Measurements from ENCODE around the gene STMN3.
"Not testable (repeated sequence)": the region's sequence is repeated elsewhere in the genome, so short reads cannot be mapped to it uniquely, and the experiment has no call there.

GRCh38 chr20:63660174-63660573 is 7.0 kb upstream of the STMN3 start:
- TF ChIP-seq RAD21 (IDR thresholded peaks at IDR 0.05); GABPA (IDR thresholded peaks at IDR 0.05 in 1 of 2, conservative IDR thresholded peaks at IDR 0.05 in 1 of 2); SP1 (IDR thresholded peaks at IDR 0.05); HNF4G (IDR thresholded peaks at IDR 0.05); ZBTB33 (IDR thresholded peaks at IDR 0.05); YY1 (IDR thresholded peaks at IDR 0.05); HNF4A (conservative IDR thresholded peaks at IDR 0.05); ATF3 (IDR thresholded peaks at IDR 0.05); TAF1 (conservative IDR thresholded peaks at IDR 0.05); MAX (IDR thresholded peaks at IDR 0.05); FOXA1 (IDR thresholded peaks at IDR 0.05): not testable (repeated sequence)
- TF ChIP-seq, protein P1, sequence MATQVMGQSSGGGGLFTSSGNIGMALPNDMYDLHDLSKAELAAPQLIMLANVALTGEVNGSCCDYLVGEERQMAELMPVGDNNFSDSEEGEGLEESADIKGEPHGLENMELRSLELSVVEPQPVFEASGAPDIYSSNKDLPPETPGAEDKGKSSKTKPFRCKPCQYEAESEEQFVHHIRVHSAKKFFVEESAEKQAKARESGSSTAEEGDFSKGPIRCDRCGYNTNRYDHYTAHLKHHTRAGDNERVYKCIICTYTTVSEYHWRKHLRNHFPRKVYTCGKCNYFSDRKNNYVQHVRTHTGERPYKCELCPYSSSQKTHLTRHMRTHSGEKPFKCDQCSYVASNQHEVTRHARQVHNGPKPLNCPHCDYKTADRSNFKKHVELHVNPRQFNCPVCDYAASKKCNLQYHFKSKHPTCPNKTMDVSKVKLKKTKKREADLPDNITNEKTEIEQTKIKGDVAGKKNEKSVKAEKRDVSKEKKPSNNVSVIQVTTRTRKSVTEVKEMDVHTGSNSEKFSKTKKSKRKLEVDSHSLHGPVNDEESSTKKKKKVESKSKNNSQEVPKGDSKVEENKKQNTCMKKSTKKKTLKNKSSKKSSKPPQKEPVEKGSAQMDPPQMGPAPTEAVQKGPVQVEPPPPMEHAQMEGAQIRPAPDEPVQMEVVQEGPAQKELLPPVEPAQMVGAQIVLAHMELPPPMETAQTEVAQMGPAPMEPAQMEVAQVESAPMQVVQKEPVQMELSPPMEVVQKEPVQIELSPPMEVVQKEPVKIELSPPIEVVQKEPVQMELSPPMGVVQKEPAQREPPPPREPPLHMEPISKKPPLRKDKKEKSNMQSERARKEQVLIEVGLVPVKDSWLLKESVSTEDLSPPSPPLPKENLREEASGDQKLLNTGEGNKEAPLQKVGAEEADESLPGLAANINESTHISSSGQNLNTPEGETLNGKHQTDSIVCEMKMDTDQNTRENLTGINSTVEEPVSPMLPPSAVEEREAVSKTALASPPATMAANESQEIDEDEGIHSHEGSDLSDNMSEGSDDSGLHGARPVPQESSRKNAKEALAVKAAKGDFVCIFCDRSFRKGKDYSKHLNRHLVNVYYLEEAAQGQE (IDR thresholded peaks at IDR 0.05): not testable (repeated sequence)
- TF ChIP-seq, protein P2, sequence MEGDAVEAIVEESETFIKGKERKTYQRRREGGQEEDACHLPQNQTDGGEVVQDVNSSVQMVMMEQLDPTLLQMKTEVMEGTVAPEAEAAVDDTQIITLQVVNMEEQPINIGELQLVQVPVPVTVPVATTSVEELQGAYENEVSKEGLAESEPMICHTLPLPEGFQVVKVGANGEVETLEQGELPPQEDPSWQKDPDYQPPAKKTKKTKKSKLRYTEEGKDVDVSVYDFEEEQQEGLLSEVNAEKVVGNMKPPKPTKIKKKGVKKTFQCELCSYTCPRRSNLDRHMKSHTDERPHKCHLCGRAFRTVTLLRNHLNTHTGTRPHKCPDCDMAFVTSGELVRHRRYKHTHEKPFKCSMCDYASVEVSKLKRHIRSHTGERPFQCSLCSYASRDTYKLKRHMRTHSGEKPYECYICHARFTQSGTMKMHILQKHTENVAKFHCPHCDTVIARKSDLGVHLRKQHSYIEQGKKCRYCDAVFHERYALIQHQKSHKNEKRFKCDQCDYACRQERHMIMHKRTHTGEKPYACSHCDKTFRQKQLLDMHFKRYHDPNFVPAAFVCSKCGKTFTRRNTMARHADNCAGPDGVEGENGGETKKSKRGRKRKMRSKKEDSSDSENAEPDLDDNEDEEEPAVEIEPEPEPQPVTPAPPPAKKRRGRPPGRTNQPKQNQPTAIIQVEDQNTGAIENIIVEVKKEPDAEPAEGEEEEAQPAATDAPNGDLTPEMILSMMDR (IDR thresholded peaks at IDR 0.05; ENCODE audit: low read depth, low read length, missing input control): not testable (repeated sequence)
